ENCODE measurements around the gene SUSD4. TPM values are rescaled to one million over a fixed set of nuclear protein-coding genes. Genes with fewer than 3 reads are reported as not detected.
A peak's percentile ranks its signal among the peaks of the same experiment; 100 is the strongest.
"Not testable (repeated sequence)": the region's sequence is repeated elsewhere in the genome, so short reads cannot be mapped to it uniquely, and the experiment has no call there.

The SUSD4 gene
- not detected in 2 replicates for total RNA-seq

- H3K27ac Mint-ChIP-seq = no peak within 1 kb of the TSS
- H3K27me3 Mint-ChIP-seq (ENCODE audit: insufficient read depth) = peaks cover 53% of the 10 kb centered on the region
- intact Hi-C loops (cut with micrococcal nuclease) = loop anchor here (5.0 kb wide), 2 partner anchors 167 to 232 kb away; no protein-coding TSS in a partner anchor
These were observed at the start of gene SUSD4 for GRCh38 chr1:223363856-223364684. SUSD4 (minus strand) TSS chr1:223364176; CDS start chr1:223363425, 751 bp downstream.

GRCh38 chr1:223413216-223413615 is 49.2 kb upstream of the SUSD4 start:
- Mint-ChIP-seq H3K27ac (no peak overlapping the region), H3K9me3 (no peaks in the 10 kb centered on the region), H3K4me3 (no peak overlapping the region), H3K36me3 (ENCODE audit: low read depth) (no peaks in the 10 kb centered on the region), H3K4me1 (ENCODE audit: low read depth) (no peaks in the 10 kb centered on the region), H3K27me3 (ENCODE audit: insufficient read depth) (peaks cover 8% of the 10 kb centered on the region)
- DNase-seq (ENCODE audit: low spot score) = no peak
- intact Hi-C loops (cut with micrococcal nuclease) = no loop called here

More at GRCh38 chr1:223363856-223364684, at the start of gene SUSD4:
- DNase-seq (ENCODE audit: low spot score) = peak; percentile 13
- Mint-ChIP-seq H3K4me1 (ENCODE audit: low read depth) (no peaks in the 10 kb centered on the region), H3K36me3 (ENCODE audit: low read depth) (no peaks in the 10 kb centered on the region), H3K4me3 (peak within 1 kb of the TSS; percentile 77), H3K9me3 (no peaks in the 10 kb centered on the region)

- Mint-ChIP-seq H3K27ac (no peak overlapping the region), H3K4me3 (no peak overlapping the region), H3K9me3 (no peaks in the 10 kb centered on the region), H3K4me1 (ENCODE audit: low read depth) (no peaks in the 10 kb centered on the region), H3K36me3 (ENCODE audit: low read depth) (no peaks in the 10 kb centered on the region), H3K27me3 (ENCODE audit: insufficient read depth) (peaks cover 8% of the 10 kb centered on the region)
- DNase-seq (ENCODE audit: low spot score) = no peak
- intact Hi-C loops (cut with micrococcal nuclease) = no loop called here
These were observed 47.7 kb upstream of the SUSD4 start for GRCh38 chr1:223411710-223412109.

- no peaks in the 10 kb centered on the region for H3K36me3 Mint-ChIP-seq (ENCODE audit: low read depth)
- intact Hi-C loops (cut with micrococcal nuclease) = no loop called here
- no peak overlapping the region for H3K27ac Mint-ChIP-seq
- H3K27me3 Mint-ChIP-seq (ENCODE audit: insufficient read depth) = peaks cover 8% of the 10 kb centered on the region
- H3K4me3 Mint-ChIP-seq = no peak overlapping the region
- no peak for DNase-seq (ENCODE audit: low spot score)
- no peaks in the 10 kb centered on the region for H3K4me1 Mint-ChIP-seq (ENCODE audit: low read depth)
- no peaks in the 10 kb centered on the region for H3K9me3 Mint-ChIP-seq
These were observed 47.3 kb upstream of the SUSD4 start for GRCh38 chr1:223411309-223411708.

- no peaks in the 10 kb centered on the region for H3K9me3 Mint-ChIP-seq
- DNase-seq (ENCODE audit: low spot score) = no peak
- intact Hi-C loops (cut with micrococcal nuclease) = no loop called here
- H3K4me3 Mint-ChIP-seq = no peak overlapping the region
- no peaks in the 10 kb centered on the region for H3K36me3 Mint-ChIP-seq (ENCODE audit: low read depth)
- H3K27me3 Mint-ChIP-seq (ENCODE audit: insufficient read depth) = peaks cover 8% of the 10 kb centered on the region
- H3K27ac Mint-ChIP-seq = no peak overlapping the region
- H3K4me1 Mint-ChIP-seq (ENCODE audit: low read depth) = no peaks in the 10 kb centered on the region
These were observed 46.1 kb upstream of the SUSD4 start for GRCh38 chr1:223410036-223410435.

GRCh38 chr1:223405507-223405906 is 41.5 kb upstream of the SUSD4 start:
- Mint-ChIP-seq H3K4me1 (ENCODE audit: low read depth) (no peaks in the 10 kb centered on the region), H3K27me3 (ENCODE audit: insufficient read depth) (no peaks in the 10 kb centered on the region), H3K36me3 (ENCODE audit: low read depth) (no peaks in the 10 kb centered on the region), H3K4me3 (no peak overlapping the region), H3K27ac (no peak overlapping the region), H3K9me3 (peaks cover 9% of the 10 kb centered on the region)
- DNase-seq (ENCODE audit: low spot score) = no peak
- intact Hi-C loops (cut with micrococcal nuclease) = no loop called here

- Mint-ChIP-seq H3K27me3 (ENCODE audit: insufficient read depth) (no peaks in the 10 kb centered on the region), H3K9me3 (peaks cover 9% of the 10 kb centered on the region), H3K4me3 (no peak overlapping the region), H3K36me3 (ENCODE audit: low read depth) (no peaks in the 10 kb centered on the region), H3K4me1 (ENCODE audit: low read depth) (no peaks in the 10 kb centered on the region), H3K27ac (no peak overlapping the region)
- no peak for DNase-seq (ENCODE audit: low spot score)
- intact Hi-C loops (cut with micrococcal nuclease) = no loop called here
These were observed 39.3 kb upstream of the SUSD4 start for GRCh38 chr1:223403184-223403815.

GRCh38 chr1:223402790-223403142 is 38.8 kb upstream of the SUSD4 start:
- Mint-ChIP-seq H3K36me3 (ENCODE audit: low read depth) (no peaks in the 10 kb centered on the region), H3K4me1 (ENCODE audit: low read depth) (no peaks in the 10 kb centered on the region), H3K27me3 (ENCODE audit: insufficient read depth) (no peaks in the 10 kb centered on the region), H3K27ac (no peak overlapping the region), H3K4me3 (no peak overlapping the region), H3K9me3 (peaks cover 9% of the 10 kb centered on the region)
- no peak for DNase-seq (ENCODE audit: low spot score)
- intact Hi-C loops (cut with micrococcal nuclease) = no loop called here

- Mint-ChIP-seq H3K27ac (no peak overlapping the region), H3K4me3 (no peak overlapping the region), H3K9me3 (peaks cover 9% of the 10 kb centered on the region), H3K4me1 (ENCODE audit: low read depth) (no peaks in the 10 kb centered on the region), H3K36me3 (ENCODE audit: low read depth) (no peaks in the 10 kb centered on the region), H3K27me3 (ENCODE audit: insufficient read depth) (no peaks in the 10 kb centered on the region)
- DNase-seq (ENCODE audit: low spot score) = no peak
- intact Hi-C loops (cut with micrococcal nuclease) = no loop called here
These were observed 38.2 kb upstream of the SUSD4 start for GRCh38 chr1:223401873-223402789.

GRCh38 chr1:223399393-223399792 is 35.4 kb upstream of the SUSD4 start:
- H3K27me3 Mint-ChIP-seq (ENCODE audit: insufficient read depth); H3K9me3 Mint-ChIP-seq; H3K4me3 Mint-ChIP-seq; H3K36me3 Mint-ChIP-seq (ENCODE audit: low read depth); DNase-seq (ENCODE audit: low spot score); intact Hi-C loops (cut with micrococcal nuclease); H3K27ac Mint-ChIP-seq; H3K4me1 Mint-ChIP-seq (ENCODE audit: low read depth): not testable (repeated sequence)

GRCh38 chr1:223394706-223395105 is 30.7 kb upstream of the SUSD4 start:
- intact Hi-C loops (cut with micrococcal nuclease) = no loop called here
- no peaks in the 10 kb centered on the region for H3K9me3 Mint-ChIP-seq
- H3K4me1 Mint-ChIP-seq (ENCODE audit: low read depth) = no peaks in the 10 kb centered on the region
- no peak overlapping the region for H3K4me3 Mint-ChIP-seq
- H3K27me3 Mint-ChIP-seq (ENCODE audit: insufficient read depth) = peaks cover 21% of the 10 kb centered on the region
- H3K27ac Mint-ChIP-seq = no peak overlapping the region
- no peak for DNase-seq (ENCODE audit: low spot score)
- no peaks in the 10 kb centered on the region for H3K36me3 Mint-ChIP-seq (ENCODE audit: low read depth)

- intact Hi-C loops (cut with micrococcal nuclease) = no loop called here
- H3K9me3 Mint-ChIP-seq = no peaks in the 10 kb centered on the region
- no peak overlapping the region for H3K4me3 Mint-ChIP-seq
- H3K36me3 Mint-ChIP-seq (ENCODE audit: low read depth) = no peaks in the 10 kb centered on the region
- H3K27ac Mint-ChIP-seq = no peak overlapping the region
- DNase-seq (ENCODE audit: low spot score) = no peak
- peaks cover 21% of the 10 kb centered on the region for H3K27me3 Mint-ChIP-seq (ENCODE audit: insufficient read depth)
- H3K4me1 Mint-ChIP-seq (ENCODE audit: low read depth) = no peaks in the 10 kb centered on the region
These were observed 30.3 kb upstream of the SUSD4 start for GRCh38 chr1:223394242-223394641.
